Activated B cell treated with CpG ODN at 0.5 μM for 24 hours (primary cell): ENCODE data around the gene HDGFL2. TPM values are rescaled to one million over a fixed set of nuclear protein-coding genes. Genes with fewer than 3 reads are reported as not detected.
A peak's percentile ranks its signal among the peaks of the same experiment; 100 is the strongest.

Experiments used
- ATAC-seq: fragments of 200-7000 bp; cut with Tn5 transposase; one replicate; pipeline ENCODE4 v1.10.0; 2021; ENCODE audit warnings: low read depth, mild to moderate bottlenecking, moderate library complexity
- CTCF ChIA-PET: fragments of 350-600 bp; sonication (Branson Sonifier 250); formaldehyde crosslinking; loops from one replicate; lab custom pipeline; 2021; ENCODE audit warnings: antibody characterized with exemption; lab: Charles Lee
- POLR2A ChIA-PET: fragments of 350-600 bp; sonication (Branson Sonifier 250); formaldehyde crosslinking; loops from one replicate; lab custom pipeline; 2021; ENCODE audit warnings: antibody characterized with exemption; lab: Charles Lee
- DNase-seq: peaks from one replicate; pipeline ENCODE4 v3.0.0; 2022
- H3K27ac Mint-ChIP-seq: one replicate; pipeline ENCODE4 v1.8.0; 2020; ENCODE audit warnings: mixed read lengths
- H3K27me3 Mint-ChIP-seq: one replicate; pipeline ENCODE4 v1.8.0; 2021; ENCODE audit warnings: mixed read lengths
- H3K36me3 Mint-ChIP-seq: one replicate; pipeline ENCODE4 v1.8.0; 2021; ENCODE audit warnings: low read depth, mixed read lengths
- H3K4me1 Mint-ChIP-seq: one replicate; pipeline ENCODE4 v1.8.0; 2021; ENCODE audit warnings: mixed read lengths
- H3K4me3 Mint-ChIP-seq: one replicate; pipeline ENCODE4 v1.8.0; 2020; ENCODE audit warnings: mild to moderate bottlenecking, mixed read lengths
- H3K9me3 Mint-ChIP-seq: one replicate; pipeline ENCODE4 v1.8.0; 2020; ENCODE audit warnings: mixed read lengths
- intact Hi-C: fragments of 100-400 bp; cut with micrococcal nuclease; formaldehyde crosslinking; loops from one replicate; pipeline ENCODE4 v1.15.1; 2024
- total RNA-seq: library from RNA; stranded (reverse); gene quantifications from 2 replicates; pipeline ENCODE4 v1.2.3, GENCODE V29; 2022
- TF ChIP-seq, protein P1 (sequence below): fragments of 200-600 bp; IDR thresholded peaks from one replicate; pipeline ENCODE4 v1.8.0; 2022; ENCODE audit warnings: antibody characterized with exemption, mild to moderate bottlenecking

The HDGFL2 gene
- total RNA-seq, 1 donor from 2014 or later, result 44.9 TPM

DNA sequence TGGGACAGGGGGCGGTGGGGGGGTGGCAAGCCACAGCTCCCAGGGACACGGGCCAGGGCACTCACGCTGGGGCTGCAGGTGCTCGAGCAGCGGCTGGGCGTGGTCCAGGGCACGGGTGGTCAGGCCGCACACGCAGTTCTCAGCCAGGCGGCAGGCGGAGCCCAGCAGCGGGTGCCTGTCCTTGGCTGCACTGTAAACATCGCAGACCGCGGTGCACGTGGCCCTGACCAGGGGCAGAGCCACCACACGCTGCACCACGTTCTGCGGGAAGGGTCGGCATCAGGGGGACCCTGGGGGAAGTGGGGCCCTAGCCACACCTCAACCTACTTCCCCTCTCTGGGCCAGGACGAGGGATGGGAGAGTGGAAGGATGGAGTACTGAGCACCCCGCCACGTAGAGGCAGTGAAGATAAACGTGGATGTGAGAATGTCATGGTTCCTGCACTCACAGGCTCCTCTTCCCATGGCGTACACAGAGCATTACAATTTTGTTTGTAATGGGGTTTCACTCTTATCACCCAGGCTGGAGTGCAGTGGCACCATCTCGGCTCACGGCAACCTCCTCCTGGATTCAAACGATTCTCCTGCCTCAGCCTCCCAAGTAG, 59.6 kb downstream of the HDGFL2 start:
- peaks cover 5% of the 10 kb centered on the region for H3K4me1 Mint-ChIP-seq
- H3K4me3 Mint-ChIP-seq, result no peak overlapping the region
- no peaks in the 10 kb centered on the region for H3K36me3 Mint-ChIP-seq
- no peak for ATAC-seq
- ChIA-PET POLR2A (no interaction called here), CTCF (no interaction called here)
- H3K9me3 Mint-ChIP-seq, result no peaks in the 10 kb centered on the region
- TF ChIP-seq, protein P1, sequence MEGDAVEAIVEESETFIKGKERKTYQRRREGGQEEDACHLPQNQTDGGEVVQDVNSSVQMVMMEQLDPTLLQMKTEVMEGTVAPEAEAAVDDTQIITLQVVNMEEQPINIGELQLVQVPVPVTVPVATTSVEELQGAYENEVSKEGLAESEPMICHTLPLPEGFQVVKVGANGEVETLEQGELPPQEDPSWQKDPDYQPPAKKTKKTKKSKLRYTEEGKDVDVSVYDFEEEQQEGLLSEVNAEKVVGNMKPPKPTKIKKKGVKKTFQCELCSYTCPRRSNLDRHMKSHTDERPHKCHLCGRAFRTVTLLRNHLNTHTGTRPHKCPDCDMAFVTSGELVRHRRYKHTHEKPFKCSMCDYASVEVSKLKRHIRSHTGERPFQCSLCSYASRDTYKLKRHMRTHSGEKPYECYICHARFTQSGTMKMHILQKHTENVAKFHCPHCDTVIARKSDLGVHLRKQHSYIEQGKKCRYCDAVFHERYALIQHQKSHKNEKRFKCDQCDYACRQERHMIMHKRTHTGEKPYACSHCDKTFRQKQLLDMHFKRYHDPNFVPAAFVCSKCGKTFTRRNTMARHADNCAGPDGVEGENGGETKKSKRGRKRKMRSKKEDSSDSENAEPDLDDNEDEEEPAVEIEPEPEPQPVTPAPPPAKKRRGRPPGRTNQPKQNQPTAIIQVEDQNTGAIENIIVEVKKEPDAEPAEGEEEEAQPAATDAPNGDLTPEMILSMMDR, result no peak
- intact Hi-C loops, result no loop called here
- H3K27ac Mint-ChIP-seq, result no peak overlapping the region
- peaks cover 10% of the 10 kb centered on the region for H3K27me3 Mint-ChIP-seq
- no peak for DNase-seq

DNA sequence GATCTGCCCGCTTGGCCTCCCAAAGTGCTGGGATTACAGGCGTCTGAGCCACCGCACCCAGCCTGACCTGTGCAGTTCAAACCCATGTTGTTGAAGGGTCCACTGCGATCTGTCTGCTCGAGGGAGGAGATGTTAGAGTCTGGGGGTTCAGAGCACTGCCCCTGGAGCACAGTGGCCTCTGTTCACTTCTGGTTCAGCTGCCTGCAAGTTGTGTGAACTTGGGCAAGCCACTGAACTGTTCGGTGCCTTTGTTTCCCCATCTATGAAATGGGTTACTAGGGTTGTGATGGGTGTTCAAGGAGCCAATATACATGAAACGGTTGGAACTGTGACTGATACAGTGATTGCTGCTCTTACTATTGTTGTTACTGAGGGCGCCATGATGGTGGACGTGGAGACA, 61.2 kb downstream of the HDGFL2 start:
- no peak overlapping the region for H3K4me3 Mint-ChIP-seq
- peaks cover 5% of the 10 kb centered on the region for H3K4me1 Mint-ChIP-seq
- no peaks in the 10 kb centered on the region for H3K9me3 Mint-ChIP-seq
- no peak overlapping the region for H3K27ac Mint-ChIP-seq
- no peak for DNase-seq
- TF ChIP-seq, protein P1, result no peak
- no peak for ATAC-seq
- ChIA-PET CTCF (no interaction called here), POLR2A (no interaction called here)
- H3K36me3 Mint-ChIP-seq, result no peaks in the 10 kb centered on the region
- intact Hi-C loops, result no loop called here
- H3K27me3 Mint-ChIP-seq, result peaks cover 10% of the 10 kb centered on the region

DNA sequence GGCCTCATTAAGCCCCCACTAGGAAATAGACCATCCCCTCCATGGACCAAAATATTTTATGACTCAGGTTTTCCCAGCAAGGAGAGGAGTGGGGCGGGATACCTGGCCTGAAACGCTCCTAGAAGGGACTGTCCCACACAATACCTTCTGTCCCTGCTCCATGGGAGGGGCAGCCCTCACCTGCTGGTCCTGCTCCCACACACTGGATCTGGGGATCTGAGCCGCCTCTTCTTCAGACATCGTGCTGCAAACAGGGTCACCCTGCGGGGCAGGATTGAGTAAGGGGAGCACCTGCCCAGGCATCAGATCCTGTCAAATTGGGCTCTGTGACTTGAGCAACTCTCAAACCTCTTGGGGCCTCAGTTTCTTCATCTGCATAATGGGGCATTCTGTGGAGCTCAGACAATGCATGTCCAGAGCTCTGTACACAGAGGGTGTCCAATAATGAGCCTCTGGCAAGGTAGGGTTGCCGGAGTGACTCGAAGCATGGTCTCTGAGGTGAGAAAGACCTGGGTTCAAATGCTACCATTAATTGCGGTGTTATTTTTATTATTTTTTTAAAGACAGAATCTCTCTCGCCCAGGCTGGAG, 61.8 kb downstream of the HDGFL2 start:
- Mint-ChIP-seq H3K4me3 (no peak overlapping the region), H3K27ac (no peak overlapping the region), H3K27me3 (peaks cover 12% of the 10 kb centered on the region), H3K9me3 (no peaks in the 10 kb centered on the region), H3K4me1 (peaks cover 5% of the 10 kb centered on the region), H3K36me3 (no peaks in the 10 kb centered on the region)
- intact Hi-C loops, result no loop called here
- POLR2A ChIA-PET, result no interaction called here
- DNase-seq (no peak), ATAC-seq (no peak)
- CTCF ChIA-PET, result interaction anchor here (1.4 kb wide), 1 partner anchor 8 kb away, joined by 6 read pairs; no protein-coding TSS in a partner anchor
- TF ChIP-seq, protein P1, result no peak

DNA sequence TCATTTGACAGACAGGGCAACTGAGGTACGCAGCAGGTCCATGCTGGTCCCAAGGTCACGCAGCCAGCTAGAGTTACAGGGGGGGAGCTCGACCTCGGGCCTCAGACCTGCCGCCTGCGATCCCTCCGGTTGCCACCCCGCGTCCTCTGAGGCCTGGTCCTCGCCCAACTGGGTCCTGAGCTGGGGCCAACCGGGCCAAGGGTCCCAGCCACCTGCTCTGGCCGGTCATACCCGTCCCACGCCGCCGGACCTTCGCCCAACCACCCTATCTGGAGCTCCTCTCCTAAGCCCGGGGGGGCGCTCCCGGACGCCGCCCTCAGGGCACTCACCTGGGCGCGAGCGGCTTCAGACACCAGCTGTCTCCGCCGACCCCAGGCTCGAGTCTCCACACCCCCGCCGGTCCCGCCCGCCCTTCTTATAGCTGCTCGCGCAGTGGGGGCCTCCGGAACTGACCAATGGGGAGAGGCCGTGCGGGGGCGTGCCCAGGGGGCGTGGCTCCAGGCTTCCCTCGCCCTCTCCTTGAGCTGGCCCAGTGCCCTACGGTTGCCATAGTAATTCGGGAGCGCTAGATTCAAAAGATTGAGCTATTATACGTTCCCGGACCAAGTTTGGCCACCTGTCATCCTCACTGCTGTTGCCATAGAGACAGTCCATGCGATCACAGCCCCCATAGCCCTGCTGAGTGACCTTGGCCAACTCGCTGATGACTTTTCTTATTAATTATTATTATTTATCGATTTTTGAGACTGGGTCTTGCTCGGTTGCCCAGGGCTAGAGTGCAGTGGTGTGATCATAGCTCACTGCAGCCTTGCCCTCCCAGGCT, 63.0 kb downstream of the HDGFL2 start, which contains the start of gene PLIN5:
PLIN5 (minus strand) TSS at position 389 of the 823 bp plus-strand sequence. CDS start 1,150 bp downstream, outside the sequence.
- TF ChIP-seq, protein P1, result no peak
- H3K36me3 Mint-ChIP-seq, result no peaks in the 10 kb centered on the region
- peak; percentile 74 for ATAC-seq
- no peak within 1 kb of the TSS for H3K4me3 Mint-ChIP-seq
- CTCF ChIA-PET, result interaction anchor here (0.8 to 1.4 kb wide), 2 partner anchors 10 to 12 kb away, joined by 3 to 6 read pairs; no protein-coding TSS in a partner anchor
- H3K27me3 Mint-ChIP-seq, result peaks cover 19% of the 10 kb centered on the region
- H3K4me1 Mint-ChIP-seq, result peaks cover 10% of the 10 kb centered on the region
- POLR2A ChIA-PET, result no interaction called here
- DNase-seq, result peak; percentile 32
- no peak within 1 kb of the TSS for H3K27ac Mint-ChIP-seq
- H3K9me3 Mint-ChIP-seq, result no peaks in the 10 kb centered on the region
- intact Hi-C loops, result no loop called here

DNA sequence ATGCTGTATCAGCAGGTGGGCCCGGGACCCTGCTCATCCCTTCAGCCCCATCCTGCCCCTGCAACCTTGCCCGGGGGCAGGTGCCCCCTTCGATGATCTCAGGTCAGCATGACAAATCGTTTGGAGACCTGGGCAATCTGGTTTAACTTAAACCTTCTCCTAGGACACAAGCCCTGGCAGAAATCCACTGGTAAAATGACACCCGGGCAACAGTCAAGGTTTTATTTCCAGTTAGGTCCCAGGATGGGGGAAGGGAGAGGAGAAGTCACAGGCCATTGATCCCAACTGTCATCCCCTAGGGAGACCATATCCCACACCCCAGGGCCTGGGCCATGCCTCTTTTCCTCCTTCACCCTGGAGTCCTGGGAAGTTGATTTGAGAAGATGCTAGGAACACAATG, 64.7 kb downstream of the HDGFL2 start:
- Mint-ChIP-seq H3K4me1 (peaks cover 15% of the 10 kb centered on the region), H3K36me3 (no peaks in the 10 kb centered on the region), H3K9me3 (peaks cover 2% of the 10 kb centered on the region), H3K4me3 (no peak overlapping the region), H3K27me3 (peaks cover 19% of the 10 kb centered on the region), H3K27ac (no peak overlapping the region)
- intact Hi-C loops, result no loop called here
- ChIA-PET CTCF (no interaction called here), POLR2A (no interaction called here)
- TF ChIP-seq, protein P1, result no peak
- DNase-seq (no peak), ATAC-seq (no peak)
